Measurements from ENCODE around the gene FGF12. TPM values are rescaled to one million over a fixed set of nuclear protein-coding genes. Genes with fewer than 3 reads are reported as not detected.

FGF12 gene
- total RNA-seq, 3 donors from 2014 or later = 0.44 to 2.1 (median 0.66) TPM

DNA sequence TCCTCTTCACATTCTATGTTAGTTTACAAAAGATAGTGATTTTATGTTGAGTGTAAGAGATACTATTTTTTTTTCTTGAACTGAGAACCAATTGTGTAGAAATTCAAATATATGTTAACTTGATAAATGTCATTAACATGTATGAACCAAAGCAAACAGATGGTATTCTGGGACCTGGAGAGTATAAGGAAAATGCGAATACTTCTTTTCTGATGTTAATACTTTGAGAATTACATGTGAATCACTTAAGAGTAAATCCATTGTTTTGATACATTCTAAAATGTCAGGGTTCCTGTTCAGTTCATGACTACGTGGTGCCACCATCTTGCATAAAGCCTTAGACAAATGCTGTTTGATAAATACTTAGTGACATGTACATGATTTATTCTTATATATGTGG is 541.3 kb downstream of the FGF12 start:
- no peaks in the 10 kb centered on the region for H3K27me3 ChIP-seq
- intact Hi-C loops (cut with DNase I; ENCODE audit: low total_unique reads) = no loop called here
- H3K4me1 ChIP-seq = no peaks in the 10 kb centered on the region
- H3K36me3 ChIP-seq = no peaks in the 10 kb centered on the region
- DNase-seq (ENCODE audit: low spot score in 2 of 2) = no peak
- no peaks in the 10 kb centered on the region for H3K9me3 ChIP-seq
- TF ChIP-seq, protein P1, sequence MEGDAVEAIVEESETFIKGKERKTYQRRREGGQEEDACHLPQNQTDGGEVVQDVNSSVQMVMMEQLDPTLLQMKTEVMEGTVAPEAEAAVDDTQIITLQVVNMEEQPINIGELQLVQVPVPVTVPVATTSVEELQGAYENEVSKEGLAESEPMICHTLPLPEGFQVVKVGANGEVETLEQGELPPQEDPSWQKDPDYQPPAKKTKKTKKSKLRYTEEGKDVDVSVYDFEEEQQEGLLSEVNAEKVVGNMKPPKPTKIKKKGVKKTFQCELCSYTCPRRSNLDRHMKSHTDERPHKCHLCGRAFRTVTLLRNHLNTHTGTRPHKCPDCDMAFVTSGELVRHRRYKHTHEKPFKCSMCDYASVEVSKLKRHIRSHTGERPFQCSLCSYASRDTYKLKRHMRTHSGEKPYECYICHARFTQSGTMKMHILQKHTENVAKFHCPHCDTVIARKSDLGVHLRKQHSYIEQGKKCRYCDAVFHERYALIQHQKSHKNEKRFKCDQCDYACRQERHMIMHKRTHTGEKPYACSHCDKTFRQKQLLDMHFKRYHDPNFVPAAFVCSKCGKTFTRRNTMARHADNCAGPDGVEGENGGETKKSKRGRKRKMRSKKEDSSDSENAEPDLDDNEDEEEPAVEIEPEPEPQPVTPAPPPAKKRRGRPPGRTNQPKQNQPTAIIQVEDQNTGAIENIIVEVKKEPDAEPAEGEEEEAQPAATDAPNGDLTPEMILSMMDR (IDR thresholded peaks at IDR 0.05) = no peak
- no peak for TF ChIP-seq POLR2AphosphoS5 (IDR thresholded peaks at IDR 0.05)
- TF ChIP-seq POLR2A (IDR thresholded peaks at IDR 0.05) = no peak
- no peak overlapping the region for H3K27ac ChIP-seq
- H3K4me3 ChIP-seq = no peak overlapping the region

DNA sequence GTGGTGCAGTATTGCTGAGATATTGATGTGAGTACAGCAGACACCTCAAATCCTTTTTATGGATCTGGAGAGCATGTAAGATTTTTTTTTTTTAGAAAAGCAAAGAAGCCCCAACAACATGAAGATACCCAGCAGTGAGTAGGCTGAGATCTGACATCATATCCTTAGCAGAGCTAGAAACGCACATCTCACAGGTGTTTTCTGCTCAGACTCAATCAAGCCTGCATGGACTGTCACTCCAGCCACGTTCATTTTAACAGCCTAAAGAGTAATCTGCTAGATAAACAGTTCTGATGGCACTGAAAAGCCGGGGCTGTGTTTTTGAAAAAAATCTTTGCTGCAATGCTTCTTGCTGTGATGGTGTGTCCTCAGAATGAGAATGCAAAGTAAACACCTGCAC is 544.2 kb downstream of the FGF12 start:
- no peak for TF ChIP-seq POLR2AphosphoS5 (IDR thresholded peaks at IDR 0.05)
- TF ChIP-seq, protein P1 (IDR thresholded peaks at IDR 0.05) = no peak
- TF ChIP-seq POLR2A (IDR thresholded peaks at IDR 0.05) = no peak
- Histone ChIP-seq H3K4me3 (no peak overlapping the region), H3K4me1 (no peaks in the 10 kb centered on the region), H3K27me3 (no peaks in the 10 kb centered on the region), H3K9me3 (no peaks in the 10 kb centered on the region), H3K36me3 (no peaks in the 10 kb centered on the region), H3K27ac (no peak overlapping the region)
- intact Hi-C loops (cut with DNase I; ENCODE audit: low total_unique reads) = no loop called here
- no peak for DNase-seq (ENCODE audit: low spot score in 2 of 2)

GRCh38 chr3:192181151-192181550 is 546.2 kb downstream of the FGF12 start:
- Histone ChIP-seq H3K27me3 (no peaks in the 10 kb centered on the region), H3K4me1 (no peaks in the 10 kb centered on the region), H3K27ac (no peak overlapping the region), H3K36me3 (no peaks in the 10 kb centered on the region), H3K4me3 (no peak overlapping the region), H3K9me3 (no peaks in the 10 kb centered on the region)
- intact Hi-C loops (cut with DNase I; ENCODE audit: low total_unique reads) = no loop called here
- TF ChIP-seq POLR2AphosphoS5 (IDR thresholded peaks at IDR 0.05) = no peak
- TF ChIP-seq POLR2A (IDR thresholded peaks at IDR 0.05) = no peak
- TF ChIP-seq, protein P1 (IDR thresholded peaks at IDR 0.05) = no peak
- DNase-seq (ENCODE audit: low spot score in 2 of 2) = no peak

GRCh38 chr3:192177383-192177782 is 550.0 kb downstream of the FGF12 start:
- H3K27ac ChIP-seq = no peak overlapping the region
- intact Hi-C loops (cut with DNase I; ENCODE audit: low total_unique reads) = no loop called here
- no peak overlapping the region for H3K4me3 ChIP-seq
- no peaks in the 10 kb centered on the region for H3K9me3 ChIP-seq
- no peaks in the 10 kb centered on the region for H3K4me1 ChIP-seq
- DNase-seq (ENCODE audit: low spot score in 2 of 2) = no peak
- H3K27me3 ChIP-seq = no peaks in the 10 kb centered on the region
- TF ChIP-seq, protein P1 (IDR thresholded peaks at IDR 0.05) = no peak
- TF ChIP-seq POLR2A (IDR thresholded peaks at IDR 0.05) (no peak), POLR2AphosphoS5 (IDR thresholded peaks at IDR 0.05) (no peak)
- no peaks in the 10 kb centered on the region for H3K36me3 ChIP-seq

DNA sequence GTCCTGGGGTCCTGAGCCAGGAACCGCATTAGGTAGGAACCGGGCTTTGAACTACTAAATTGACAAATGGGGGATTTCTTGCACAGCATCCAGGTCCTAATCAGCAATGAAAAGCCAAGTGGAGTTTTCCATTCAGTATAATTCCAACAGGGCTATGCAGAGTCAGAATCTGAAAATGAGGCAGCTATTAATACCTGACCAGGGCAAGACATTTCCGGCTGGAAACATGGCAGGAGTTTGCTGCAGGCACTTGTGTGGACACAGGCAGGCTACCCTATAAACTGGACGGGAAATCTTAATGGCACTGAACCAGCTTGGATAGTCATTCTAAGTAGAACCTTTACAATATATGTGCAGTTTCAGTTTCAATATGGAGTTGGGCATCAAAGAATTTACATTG is 553.1 kb downstream of the FGF12 start:
- no peaks in the 10 kb centered on the region for H3K27me3 ChIP-seq
- no peak for TF ChIP-seq POLR2A (IDR thresholded peaks at IDR 0.05)
- no peak for TF ChIP-seq POLR2AphosphoS5 (IDR thresholded peaks at IDR 0.05)
- intact Hi-C loops (cut with DNase I; ENCODE audit: low total_unique reads) = no loop called here
- H3K9me3 ChIP-seq = no peaks in the 10 kb centered on the region
- DNase-seq (ENCODE audit: low spot score in 2 of 2) = no peak
- no peaks in the 10 kb centered on the region for H3K36me3 ChIP-seq
- no peak overlapping the region for H3K4me3 ChIP-seq
- no peak overlapping the region for H3K27ac ChIP-seq
- H3K4me1 ChIP-seq = no peaks in the 10 kb centered on the region

GRCh38 chr3:192171213-192171612 is 556.1 kb downstream of the FGF12 start:
- Histone ChIP-seq H3K36me3 (no peaks in the 10 kb centered on the region), H3K9me3 (no peaks in the 10 kb centered on the region), H3K27ac (no peak overlapping the region), H3K4me3 (no peak overlapping the region), H3K27me3 (no peaks in the 10 kb centered on the region), H3K4me1 (no peaks in the 10 kb centered on the region)
- intact Hi-C loops (cut with DNase I; ENCODE audit: low total_unique reads) = no loop called here
- TF ChIP-seq POLR2AphosphoS5 (IDR thresholded peaks at IDR 0.05) = no peak
- TF ChIP-seq, protein P1 (IDR thresholded peaks at IDR 0.05) = no peak
- TF ChIP-seq POLR2A (IDR thresholded peaks at IDR 0.05) = no peak
- no peak for DNase-seq (ENCODE audit: low spot score in 2 of 2)

Data from breast epithelium (tissue), 4 donors.